ENCODE data around the gene RAB43.
"Not testable (repeated sequence)": the region's sequence is repeated elsewhere in the genome, so short reads cannot be mapped to it uniquely, and the experiment has no call there.

- TF ChIP-seq CTCF (IDR thresholded peaks at IDR 0.05); JUND (IDR thresholded peaks at IDR 0.05); GABPA (IDR thresholded peaks at IDR 0.05; ENCODE audit: low read depth); FOSL2 (IDR thresholded peaks at IDR 0.05; ENCODE audit: borderline replicate concordance, low read depth): not testable (repeated sequence)
Observed at GRCh38 chr3:129067719-129068118, 53.9 kb downstream of the RAB43 start.
